Stimulated activated CD8-positive, alpha-beta memory T cell treated with anti-CD3 and anti-CD28 coated beads, Interleukin-12 subunit alpha, Interleukin-12 subunit beta, amount 100 ng/mL, for 1 hour (primary cell): ENCODE measurements around the gene S100A12.

Source experiments
- DNase-seq: peaks from one replicate; pipeline ENCODE4 v3.0.0-alpha.2; 2020; ENCODE audit warnings: low read depth

Gene S100A12

DNA sequence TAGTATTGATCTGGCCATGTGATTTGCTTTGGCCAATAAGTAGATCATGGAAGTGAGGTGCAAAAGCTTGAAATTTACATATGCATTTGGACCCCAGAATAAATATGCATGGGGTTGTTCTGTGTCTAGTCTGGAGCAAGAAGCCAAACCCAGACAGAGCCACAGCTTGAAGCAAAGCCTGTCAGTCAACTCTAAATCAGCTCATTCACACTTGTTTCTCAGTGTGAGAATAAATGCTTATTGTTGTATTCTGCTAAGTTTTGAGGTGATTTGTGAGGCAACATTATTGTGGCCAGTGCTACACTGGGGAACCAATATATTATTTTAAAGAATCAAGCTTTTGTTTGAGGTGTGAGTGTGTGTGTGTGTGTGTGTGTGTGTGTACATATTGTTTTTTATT lies 50.5 kb downstream of the S100A12 start:
- no peak for DNase-seq
